HG03521 (cell line): ENCODE data around the gene HTR4.

Experiments used
- ATAC-seq: cut with Tn5 transposase; IDR thresholded peaks from one replicate; pipeline ENCODE4 v1.9.1; 2021; ENCODE audit warnings: mild to moderate bottlenecking, moderate library complexity; ENCODE audit not compliant: unreplicated experiment

Gene HTR4

DNA sequence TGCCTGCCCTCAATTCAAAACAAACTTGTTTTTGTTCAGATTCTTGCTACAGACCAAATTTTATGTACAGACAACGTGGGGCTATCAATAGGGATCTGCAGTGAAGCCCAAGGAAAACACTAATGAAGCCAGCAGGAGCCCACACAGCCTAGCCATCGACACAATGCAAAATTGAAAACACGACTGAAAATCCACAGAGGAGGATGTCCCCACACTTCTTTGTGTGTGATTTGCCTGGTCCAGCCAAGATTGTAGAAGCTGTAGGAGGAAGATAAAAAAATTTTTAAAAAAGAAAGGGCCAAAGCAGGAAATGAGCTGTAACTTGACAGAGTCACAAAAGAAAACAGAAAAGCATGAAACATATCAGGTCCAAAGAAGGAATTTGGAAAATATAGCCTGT lies 34.8 kb downstream of the HTR4 start:
- ATAC-seq: no peak

DNA sequence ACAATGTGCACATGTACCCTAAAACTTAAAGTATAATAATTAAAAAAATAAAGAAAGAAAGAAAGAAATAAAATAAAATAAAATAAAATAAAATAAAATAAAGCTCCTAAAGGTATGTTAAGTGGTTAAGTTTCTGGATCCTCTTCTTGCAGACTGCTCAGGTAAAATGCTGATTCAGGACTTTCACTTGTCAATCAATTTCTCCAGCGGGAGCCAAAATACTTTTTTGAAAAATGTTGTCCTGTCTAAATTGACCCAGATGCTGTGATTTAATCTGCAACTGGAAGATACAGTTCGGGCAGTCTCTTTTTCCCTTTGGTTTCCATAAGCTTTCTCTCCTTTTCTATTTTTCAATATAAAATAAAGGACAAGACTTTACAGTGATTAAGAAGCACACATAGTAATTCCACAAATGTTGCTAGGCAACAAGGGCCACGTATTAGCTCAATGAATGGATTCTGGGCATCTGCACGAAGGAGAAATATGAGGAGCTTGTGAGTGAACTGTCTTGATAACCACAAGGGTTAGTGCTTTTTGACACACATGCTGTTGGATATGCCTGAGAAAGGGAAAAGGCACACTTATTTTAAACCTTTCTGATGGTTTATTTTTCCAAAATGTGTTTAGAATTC lies 38.6 kb downstream of the HTR4 start:
- ATAC-seq: no peak

DNA sequence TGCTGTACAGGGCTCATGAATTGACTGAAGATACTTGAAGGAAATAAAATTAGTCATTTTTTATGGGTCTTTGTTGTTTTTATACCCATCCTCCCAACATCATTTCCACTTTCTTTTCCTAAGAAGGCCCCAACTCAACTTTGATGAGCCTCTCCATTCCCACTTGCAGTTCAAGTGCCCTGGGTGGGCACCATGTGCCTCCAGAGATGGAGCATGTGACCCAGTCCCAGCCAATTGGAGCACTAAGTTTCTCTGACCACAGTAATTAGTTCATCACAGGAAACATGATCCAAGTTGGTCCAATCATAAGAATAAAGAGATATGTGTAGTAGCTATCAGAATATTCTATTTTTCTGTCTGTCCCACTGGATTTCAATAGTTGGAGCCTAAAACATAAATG lies 46.9 kb downstream of the HTR4 start:
- ATAC-seq: no peak

DNA sequence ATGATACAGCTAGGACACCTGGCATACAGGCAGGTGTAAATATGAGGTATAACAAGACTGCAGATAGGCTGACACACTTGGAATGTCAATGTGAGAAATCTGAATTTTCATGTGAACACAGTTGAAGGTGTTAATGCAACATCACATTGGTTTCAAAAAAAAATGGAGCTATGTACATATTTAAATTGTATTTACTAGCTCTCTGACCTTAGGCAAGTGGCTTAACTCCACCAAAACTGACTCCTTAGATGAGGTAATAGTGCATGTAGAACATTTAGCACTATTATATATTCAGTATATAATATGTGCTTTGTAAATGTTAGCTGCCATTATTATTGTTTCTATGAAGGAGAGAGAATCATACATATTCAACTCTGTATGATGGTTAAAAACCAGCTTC lies 48.0 kb downstream of the HTR4 start:
- no peak for ATAC-seq

DNA sequence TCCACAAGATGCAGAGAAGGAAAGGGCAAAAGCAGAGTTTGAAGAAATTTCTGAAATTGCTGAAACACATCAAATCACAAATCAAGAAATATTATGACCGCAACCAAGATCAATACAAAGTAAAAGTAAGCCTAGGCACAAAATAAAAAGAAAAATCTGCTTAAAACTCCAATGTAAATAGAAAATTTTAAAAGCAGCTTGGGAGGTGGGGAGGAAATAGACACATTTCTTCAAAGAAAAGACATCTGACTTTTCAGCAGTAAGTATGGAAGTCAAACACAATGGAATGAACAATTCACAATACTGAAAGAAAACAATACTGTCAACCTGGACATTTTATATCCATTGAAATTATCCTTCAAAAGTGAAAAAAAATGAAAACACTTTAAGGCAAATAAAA lies 55.1 kb downstream of the HTR4 start:
- ATAC-seq: no peak

DNA sequence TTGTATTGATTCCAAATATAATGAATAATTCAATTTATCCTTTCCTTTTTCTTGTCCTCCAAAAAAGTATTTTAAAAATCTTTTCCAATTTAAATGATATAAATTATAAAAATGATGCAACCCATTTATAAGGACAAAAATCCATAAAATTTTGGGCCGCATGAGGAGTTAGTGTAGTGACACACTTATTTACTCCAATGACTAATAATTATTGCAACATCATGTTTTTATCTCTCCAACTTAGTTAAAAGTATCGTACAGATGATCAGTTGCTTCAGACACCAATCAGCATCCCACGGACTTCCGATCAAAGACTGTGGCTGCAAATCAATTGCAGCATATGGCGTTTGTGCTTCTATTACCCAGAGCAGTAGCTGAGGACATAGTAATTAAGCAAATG lies 58.6 kb downstream of the HTR4 start:
- ATAC-seq: no peak

DNA sequence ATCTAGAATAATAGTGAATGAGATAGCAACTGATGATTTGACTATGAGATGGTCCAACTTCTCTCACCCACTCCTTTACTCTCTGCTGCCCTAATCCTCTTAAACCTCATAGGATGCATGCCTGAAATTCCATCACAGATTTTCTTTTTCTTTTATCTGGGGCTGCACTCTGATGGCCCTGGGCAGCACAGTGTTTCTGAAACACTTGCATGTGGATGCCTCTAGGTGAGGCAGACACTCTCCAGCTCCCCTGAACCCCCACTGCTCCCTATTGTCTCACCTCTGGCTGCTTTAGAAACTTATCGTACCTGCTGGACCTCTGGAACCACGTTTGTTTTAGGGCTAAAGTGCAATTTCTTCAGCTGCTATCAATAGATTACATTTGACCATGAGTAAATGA lies 67.5 kb downstream of the HTR4 start:
- ATAC-seq: no peak

DNA sequence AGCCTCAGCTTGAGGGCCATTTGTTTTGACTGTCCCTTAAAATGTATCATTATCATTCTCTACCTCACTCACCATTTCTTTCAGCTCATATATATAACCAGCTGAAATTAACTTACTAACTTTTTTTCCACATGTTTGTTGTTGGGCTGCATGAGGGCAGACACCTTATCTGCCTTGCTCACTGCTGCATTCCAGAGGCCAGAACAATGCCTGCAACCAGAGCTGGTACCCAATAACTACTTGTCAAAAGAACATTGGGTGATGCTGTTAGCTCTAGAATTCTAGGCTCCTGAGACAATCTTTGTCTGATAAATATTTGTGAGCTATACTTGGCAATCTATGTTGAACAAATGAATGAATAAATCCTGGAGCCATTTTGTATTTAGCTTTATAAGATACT lies 68.3 kb downstream of the HTR4 start:
- ATAC-seq: no peak

DNA sequence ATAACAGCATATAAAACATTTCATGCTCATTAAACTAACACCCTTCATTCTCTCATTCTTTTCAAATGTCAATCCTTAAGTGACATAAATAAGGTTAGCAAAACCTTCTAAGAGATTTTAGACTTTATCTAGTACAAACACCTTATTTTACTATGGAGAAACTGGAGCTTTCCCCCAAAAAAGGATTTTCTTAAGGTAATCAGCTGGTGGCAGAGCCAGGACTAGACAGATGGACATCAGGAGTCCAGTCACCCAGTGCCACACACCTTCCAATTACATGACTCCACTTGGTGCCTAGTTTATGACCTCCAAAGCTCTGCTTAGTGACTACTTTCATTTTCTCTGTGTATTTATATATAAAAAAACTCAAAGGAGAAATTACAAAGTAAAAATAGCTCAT lies 70.2 kb downstream of the HTR4 start:
- ATAC-seq: no peak

DNA sequence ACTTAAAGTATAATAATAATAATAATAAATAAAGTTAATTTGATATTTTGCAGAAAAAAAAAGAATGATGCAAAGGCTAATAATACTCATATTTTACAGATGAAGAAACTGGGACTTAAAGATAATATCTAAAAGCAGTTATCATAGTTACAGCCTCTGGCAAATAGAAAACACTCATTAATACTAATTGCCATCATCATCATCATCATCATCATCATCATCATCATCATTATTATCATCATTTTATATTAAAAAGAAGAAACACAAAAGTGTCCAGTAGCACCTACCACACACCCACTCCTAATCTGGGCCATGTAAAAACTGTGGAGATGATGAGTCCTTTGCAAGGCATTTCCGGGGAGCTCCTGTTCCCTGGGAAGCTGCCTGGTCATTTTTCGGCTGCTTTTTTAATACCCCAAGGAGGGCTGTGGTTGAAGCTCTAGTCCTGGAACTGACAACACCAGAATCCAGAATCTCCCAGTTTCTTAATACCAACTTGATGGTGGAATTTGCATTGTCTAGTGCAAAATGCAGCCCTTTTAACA lies 70.8 kb downstream of the HTR4 start:
- ATAC-seq: no peak

DNA sequence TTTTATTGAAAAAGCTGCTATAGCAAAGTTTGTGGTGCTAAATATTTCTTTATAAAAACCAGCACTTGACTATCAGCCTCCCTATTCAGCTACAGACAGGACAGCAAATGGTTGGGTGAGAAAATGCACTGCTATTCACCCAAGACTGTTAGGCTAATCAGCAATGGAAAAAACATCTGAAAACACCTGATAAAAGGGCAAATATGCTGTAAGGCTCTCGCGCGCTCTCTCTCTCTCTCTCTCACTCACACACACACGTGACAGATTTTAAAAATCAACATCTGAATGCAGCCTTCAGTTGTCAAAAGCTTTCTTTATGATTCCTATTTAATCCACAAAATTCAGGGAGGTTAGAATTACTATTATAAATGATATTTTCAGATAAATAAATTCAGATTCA lies 80.2 kb downstream of the HTR4 start:
- no peak for ATAC-seq

DNA sequence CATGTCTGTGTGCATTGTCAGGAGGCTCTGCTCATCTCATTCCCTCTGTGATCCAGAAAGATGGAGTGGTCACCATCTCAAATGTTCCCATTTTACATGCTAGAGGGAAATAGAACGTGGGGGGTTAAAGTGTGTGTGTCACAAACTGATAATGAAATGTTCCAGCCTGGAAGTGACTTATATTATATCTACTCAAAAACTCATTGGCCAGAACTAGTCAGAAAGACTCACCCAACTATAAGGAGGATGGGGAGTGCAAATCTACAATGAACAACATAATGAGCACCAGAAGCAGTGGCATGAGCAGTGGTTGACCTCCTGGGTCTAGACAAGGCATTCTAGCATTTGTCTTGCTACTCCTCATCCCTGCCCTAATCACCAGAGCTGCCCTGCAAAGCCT lies 81.0 kb downstream of the HTR4 start:
- ATAC-seq: no peak

DNA sequence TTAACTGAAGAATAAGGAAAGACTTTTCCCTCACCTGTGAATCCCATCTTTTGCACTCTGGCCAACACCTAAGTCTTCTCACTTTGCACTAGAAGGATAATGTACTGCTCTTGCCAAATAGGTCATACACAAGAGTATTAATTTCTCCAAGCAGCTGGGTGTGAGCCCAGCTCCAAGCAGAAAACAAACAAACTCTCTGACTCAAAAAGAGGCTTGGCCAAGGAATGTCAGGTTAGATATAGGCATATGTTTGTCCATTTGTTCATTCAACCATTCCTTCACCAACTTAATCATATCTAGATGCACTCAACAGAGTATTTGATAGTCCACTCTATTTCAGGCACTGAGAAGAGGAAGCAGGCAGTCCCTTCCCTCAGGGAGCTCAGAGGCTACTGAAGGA lies 84.4 kb downstream of the HTR4 start:
- no peak for ATAC-seq

DNA sequence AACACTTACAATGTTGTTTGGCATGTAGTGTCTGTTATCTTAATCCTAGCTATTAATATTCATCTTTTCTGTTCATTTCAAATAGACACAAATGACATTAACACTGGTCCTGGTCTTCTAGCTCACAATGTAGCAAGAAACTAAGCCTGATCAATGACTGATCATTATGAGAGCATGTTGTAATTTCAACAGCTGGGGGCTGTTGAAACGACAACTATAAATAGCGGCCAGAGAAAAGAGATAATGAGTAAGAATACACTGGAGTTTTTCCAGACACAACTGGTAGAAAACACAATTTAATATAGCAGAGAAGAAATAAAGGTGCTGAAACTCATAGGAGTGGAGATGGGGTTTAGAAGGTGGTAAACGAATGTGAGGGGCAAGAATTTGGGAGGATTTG lies 89.2 kb downstream of the HTR4 start:
- ATAC-seq: no peak

DNA sequence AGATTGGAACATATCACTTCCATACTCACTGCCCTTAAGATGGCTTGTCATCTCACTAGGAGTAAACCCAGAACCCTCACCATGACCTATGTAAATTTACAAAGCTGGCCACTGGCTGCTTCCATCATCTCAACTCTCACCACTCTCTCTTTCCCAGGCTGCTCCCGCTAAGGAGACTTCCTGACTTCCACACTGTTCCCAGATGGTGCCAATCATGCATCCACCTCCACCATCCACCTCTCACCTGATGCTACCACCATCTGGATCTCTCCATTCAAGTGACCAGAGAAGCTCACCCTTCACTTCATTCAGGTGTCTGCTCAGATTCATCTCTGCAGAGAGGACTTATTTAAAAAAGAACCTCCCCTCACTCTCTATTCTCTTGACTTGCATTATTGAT lies 91.3 kb downstream of the HTR4 start:
- ATAC-seq: no peak

DNA sequence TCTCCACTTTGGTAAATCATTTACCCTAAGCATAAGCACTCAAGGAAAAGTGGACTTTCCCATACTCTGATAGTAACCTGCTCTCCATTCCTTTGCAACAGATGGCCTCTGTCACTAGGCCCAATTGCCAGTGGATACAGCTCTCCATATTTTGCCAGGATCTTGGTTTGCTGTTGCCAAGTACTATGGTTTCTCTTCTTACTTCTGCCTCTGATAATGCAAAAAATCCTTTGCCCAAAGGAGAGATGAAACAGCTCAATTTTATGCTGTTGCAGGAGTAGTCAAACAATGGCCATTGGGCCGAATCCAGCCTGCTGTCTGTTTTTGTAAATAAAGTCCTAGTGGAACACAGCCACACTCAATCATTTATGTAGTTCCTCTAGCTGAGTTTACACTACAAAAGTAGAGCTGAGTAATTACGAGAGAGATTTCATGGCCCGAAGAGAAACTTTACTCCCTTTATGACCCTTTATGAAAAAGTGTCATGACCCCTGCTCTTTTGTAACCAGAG lies 92.5 kb downstream of the HTR4 start:
- ATAC-seq: no peak

DNA sequence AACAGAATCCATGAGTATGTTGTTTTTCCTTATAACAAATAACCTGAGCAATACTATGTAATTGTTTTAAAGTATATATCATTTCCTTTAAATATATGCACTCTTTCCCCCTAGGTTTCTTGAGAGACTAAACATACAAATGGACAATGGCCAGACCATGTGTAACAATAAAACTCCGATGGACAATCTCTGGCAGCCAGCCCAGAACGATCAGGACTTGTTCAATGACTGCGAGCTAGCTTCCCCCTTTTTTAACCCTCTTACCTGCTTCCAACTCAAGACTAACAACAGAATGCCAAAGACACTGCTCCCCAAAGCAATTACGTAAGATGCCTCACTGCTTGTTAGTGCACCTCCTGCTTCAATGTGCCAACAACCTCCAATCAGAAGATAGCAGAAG lies 94.9 kb downstream of the HTR4 start:
- ATAC-seq: no peak

DNA sequence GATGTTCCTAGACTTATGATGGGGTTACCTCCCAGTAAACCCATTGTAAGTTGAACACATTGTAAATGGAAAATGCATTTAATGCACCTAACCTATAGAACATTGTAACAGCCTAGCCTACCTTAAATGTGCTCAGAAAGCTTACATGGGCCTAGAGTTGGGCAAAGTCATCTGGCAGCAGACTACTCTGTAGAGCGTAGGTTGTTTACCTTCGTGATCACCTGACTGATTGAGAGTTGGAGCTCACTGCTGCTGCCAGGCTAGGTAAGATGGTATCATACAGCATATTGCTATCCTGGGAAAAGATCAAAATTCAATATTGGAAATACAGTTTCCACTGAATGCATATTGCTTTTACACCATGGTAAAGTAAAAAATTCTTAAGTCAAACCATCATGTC lies 95.4 kb downstream of the HTR4 start:
- no peak for ATAC-seq

DNA sequence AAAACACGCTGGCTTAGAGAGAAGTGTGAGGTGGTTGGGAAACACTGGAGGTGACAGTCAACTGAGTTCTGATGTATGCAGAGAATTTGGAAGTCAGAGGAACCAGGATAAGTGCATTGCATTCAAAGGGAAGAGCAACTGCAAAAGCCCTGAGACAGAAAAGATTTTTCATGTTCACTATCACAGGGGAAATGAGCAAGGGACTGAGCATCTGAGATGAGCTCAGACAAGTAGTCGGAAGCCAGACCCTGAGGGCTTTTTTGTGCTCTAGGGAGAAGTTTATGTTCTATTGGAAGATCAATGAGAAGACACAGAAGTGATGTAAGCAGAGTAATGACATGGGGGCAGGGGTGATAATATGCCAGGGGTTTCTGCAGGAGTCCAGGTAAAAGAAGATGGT lies 97.5 kb downstream of the HTR4 start:
- ATAC-seq: no peak

DNA sequence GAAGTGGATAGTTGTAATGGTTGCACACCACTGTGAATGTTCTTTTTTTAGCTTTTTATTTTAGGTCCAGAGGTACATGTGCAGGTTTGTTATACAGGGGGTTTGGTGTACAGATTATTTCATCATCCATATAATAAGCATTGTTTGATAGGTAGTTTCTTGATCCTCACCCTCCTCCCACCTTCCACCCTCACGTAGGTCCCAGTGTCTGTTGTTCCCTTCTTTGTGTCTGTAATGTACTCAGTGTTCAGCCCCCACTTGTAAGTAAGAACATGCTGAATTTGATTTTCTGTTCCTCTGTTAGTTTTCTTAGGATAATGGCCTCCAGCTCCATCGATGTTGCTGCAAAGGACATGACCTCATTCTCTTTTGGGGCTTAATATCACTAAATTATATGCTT lies 99.7 kb downstream of the HTR4 start:
- ATAC-seq: no peak

DNA sequence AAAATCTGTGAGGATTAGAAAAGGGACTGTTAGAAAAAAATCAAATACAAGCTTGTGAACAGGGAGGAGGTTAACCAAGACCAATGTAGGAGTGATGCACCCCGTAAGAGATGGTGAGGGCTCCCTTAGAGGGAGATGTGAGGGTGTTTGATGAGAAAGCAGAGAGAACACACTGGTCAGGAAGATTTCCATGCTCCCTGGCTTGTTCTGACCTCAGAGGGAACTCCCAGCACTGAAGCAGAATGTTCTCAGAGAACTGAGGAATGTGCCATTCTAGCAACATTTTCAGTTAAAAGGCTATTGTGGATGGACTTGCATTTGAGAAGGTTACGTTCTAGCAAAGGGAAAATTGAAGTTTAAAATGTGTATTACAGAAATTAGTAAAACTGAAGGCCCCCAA lies 110.6 kb downstream of the HTR4 start:
- no peak for ATAC-seq

DNA sequence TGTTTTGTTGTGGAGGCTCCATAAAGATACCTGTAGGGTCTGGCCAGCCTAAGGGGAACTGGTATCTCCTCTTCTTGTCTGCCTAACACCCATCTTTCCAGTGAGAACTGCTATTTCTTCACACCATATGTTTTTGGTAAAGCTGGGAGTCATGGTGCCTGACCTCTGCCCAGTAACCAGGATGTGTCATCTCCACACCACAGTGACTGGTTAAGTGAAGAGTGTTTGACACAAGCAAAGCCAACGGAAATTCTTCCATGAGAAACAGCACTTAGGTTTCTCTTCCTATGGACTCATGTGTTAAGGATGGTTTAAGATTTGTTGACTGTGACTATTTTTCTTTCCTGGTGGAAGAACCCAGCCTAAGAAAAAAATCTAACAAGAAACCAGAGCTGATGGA lies 111.5 kb downstream of the HTR4 start:
- ATAC-seq: no peak
